Activated naive CD4-positive, alpha-beta T cell treated with anti-CD3 and anti-CD28 coated beads for 36 hours (primary cell): Measurements from ENCODE around the gene LDHAL6B. TPM values are rescaled to one million over a fixed set of nuclear protein-coding genes. Genes with fewer than 3 reads are reported as not detected.

Experiments used
- CTCF ChIA-PET: fragments of 350-600 bp; sonication (Branson Sonifier 250); formaldehyde crosslinking; loops from one replicate; lab custom pipeline; 2021; ENCODE audit warnings: antibody characterized with exemption; lab: Charles Lee
- DNase-seq: peaks from one replicate; pipeline ENCODE4 v3.0.0-alpha.2; 2020
- H3K27ac Mint-ChIP-seq: one replicate; pipeline ENCODE4 v1.8.0; 2021; ENCODE audit warnings: mild to moderate bottlenecking, mixed read lengths
- H3K27me3 Mint-ChIP-seq: one replicate; pipeline ENCODE4 v1.8.0; 2021; ENCODE audit warnings: low read depth, mixed read lengths
- H3K36me3 Mint-ChIP-seq: one replicate; pipeline ENCODE4 v1.8.0; 2021; ENCODE audit warnings: low read depth, mixed read lengths
- H3K4me1 Mint-ChIP-seq: one replicate; pipeline ENCODE4 v1.8.0; 2021; ENCODE audit warnings: low read depth, mixed read lengths
- H3K4me3 Mint-ChIP-seq: one replicate; pipeline ENCODE4 v1.8.0; 2021; ENCODE audit warnings: mild to moderate bottlenecking, moderate library complexity, mixed read lengths
- H3K9me3 Mint-ChIP-seq: one replicate; pipeline ENCODE4 v1.8.0; 2021; ENCODE audit warnings: mixed read lengths
- intact Hi-C: fragments of 100-400 bp; cut with micrococcal nuclease; formaldehyde crosslinking; loops from one replicate; pipeline ENCODE4 v1.15.1; 2023
- total RNA-seq, 2 experiments: library from RNA; stranded (reverse); gene quantifications; one replicate each; pipeline ENCODE4 v1.2.3, GENCODE V29; 2021

Gene LDHAL6B
- total RNA-seq, 2 experiments from 2014 or later = not detected

DNA sequence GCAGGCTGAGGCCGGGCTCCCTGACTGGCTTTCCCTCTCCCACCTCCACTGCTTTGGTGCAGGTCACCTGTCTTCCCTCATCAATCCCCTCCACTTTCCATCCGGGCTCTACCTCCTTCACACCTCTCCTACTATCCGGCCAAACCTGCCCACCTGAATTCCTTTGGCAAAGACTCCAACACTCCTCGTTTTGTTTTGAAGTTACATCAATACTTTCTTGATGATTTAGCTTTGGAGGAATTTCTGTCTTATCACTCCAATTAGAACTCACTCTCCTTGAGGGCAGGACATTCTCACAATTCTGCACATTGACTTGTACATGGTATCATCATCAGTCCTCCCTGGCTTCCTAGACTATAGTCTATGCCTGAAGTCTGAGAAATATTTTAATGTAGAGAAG, 20.4 kb downstream of the LDHAL6B start:
- intact Hi-C loops = no loop called here
- peaks cover 3% of the 10 kb centered on the region for H3K27me3 Mint-ChIP-seq
- H3K4me3 Mint-ChIP-seq = no peak overlapping the region
- CTCF ChIA-PET = interaction anchor here (1.3 kb wide), 1 partner anchor 19 kb away, joined by 3 read pairs; no protein-coding TSS in a partner anchor
- DNase-seq = no peak
- H3K27ac Mint-ChIP-seq = no peak overlapping the region
- no peaks in the 10 kb centered on the region for H3K9me3 Mint-ChIP-seq
- H3K36me3 Mint-ChIP-seq = no peaks in the 10 kb centered on the region
- no peaks in the 10 kb centered on the region for H3K4me1 Mint-ChIP-seq

- CTCF ChIA-PET = interaction anchor here (0.7 kb wide), 1 partner anchor 261 kb away, joined by 3 read pairs; no protein-coding TSS in a partner anchor
- no peak overlapping the region for H3K27ac Mint-ChIP-seq
- intact Hi-C loops = no loop called here
- no peaks in the 10 kb centered on the region for H3K9me3 Mint-ChIP-seq
- no peak overlapping the region for H3K4me3 Mint-ChIP-seq
- no peaks in the 10 kb centered on the region for H3K4me1 Mint-ChIP-seq
- H3K27me3 Mint-ChIP-seq = peaks cover 3% of the 10 kb centered on the region
- DNase-seq = no peak
- no peaks in the 10 kb centered on the region for H3K36me3 Mint-ChIP-seq
These were observed 22.4 kb downstream of the LDHAL6B start for GRCh38 chr15:59229015-59229414.

DNA sequence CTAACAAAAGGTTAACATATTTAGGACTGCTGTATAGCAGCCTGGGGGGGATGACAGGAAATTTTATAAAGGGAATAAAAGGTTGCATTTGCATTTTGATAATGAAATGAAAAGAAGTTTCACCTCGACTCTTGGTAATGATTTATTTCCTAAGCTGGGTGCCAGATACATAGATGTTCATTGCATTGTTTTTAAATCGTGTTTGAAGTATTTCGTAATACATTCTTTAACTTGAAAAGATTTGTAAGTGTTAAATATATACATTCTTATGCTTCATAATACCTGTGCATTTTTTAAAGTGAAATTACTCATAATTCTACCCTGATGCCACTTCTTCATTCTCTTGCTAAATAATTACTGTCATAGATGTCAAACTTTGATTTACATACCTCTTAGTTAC, 22.8 kb downstream of the LDHAL6B start:
- Mint-ChIP-seq H3K27ac (no peak overlapping the region), H3K36me3 (no peaks in the 10 kb centered on the region), H3K9me3 (no peaks in the 10 kb centered on the region), H3K4me3 (no peak overlapping the region), H3K4me1 (no peaks in the 10 kb centered on the region), H3K27me3 (peaks cover 3% of the 10 kb centered on the region)
- CTCF ChIA-PET = interaction anchor here (0.7 kb wide), 1 partner anchor 261 kb away, joined by 3 read pairs; no protein-coding TSS in a partner anchor
- no peak for DNase-seq
- intact Hi-C loops = no loop called here

DNA sequence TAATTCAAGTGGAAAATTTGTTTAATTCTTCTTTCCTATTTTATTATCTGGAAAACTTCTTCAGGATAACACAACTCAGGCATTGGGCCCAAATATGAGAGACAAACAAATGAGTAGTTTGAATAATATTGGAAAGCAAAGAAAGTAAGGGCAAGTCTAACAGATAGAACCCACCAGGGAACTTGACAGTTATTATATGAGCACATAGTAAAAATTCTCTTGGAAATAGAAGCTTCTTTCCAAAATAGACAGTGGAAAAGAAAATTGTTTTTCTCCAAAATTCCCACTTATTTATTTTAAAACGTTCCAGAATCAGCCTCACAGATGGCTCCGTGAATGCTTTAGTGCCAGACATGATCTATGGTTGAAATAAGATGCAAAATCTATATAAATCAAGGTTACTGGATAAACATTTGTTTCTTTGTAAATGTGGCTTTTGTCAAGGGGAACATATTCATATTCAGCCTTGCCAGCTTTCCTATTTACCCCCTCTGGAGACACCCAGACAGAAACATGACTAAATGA, 23.9 kb downstream of the LDHAL6B start:
- no peak overlapping the region for H3K4me3 Mint-ChIP-seq
- no peaks in the 10 kb centered on the region for H3K9me3 Mint-ChIP-seq
- H3K27ac Mint-ChIP-seq = no peak overlapping the region
- H3K27me3 Mint-ChIP-seq = no peaks in the 10 kb centered on the region
- no peak for DNase-seq
- CTCF ChIA-PET = no interaction called here
- no peaks in the 10 kb centered on the region for H3K36me3 Mint-ChIP-seq
- no peaks in the 10 kb centered on the region for H3K4me1 Mint-ChIP-seq
- intact Hi-C loops = no loop called here

- no peak overlapping the region for H3K27ac Mint-ChIP-seq
- H3K27me3 Mint-ChIP-seq = no peaks in the 10 kb centered on the region
- CTCF ChIA-PET = no interaction called here
- DNase-seq = no peak
- H3K36me3 Mint-ChIP-seq = no peaks in the 10 kb centered on the region
- no peak overlapping the region for H3K4me3 Mint-ChIP-seq
- H3K4me1 Mint-ChIP-seq = peaks cover 7% of the 10 kb centered on the region
- H3K9me3 Mint-ChIP-seq = no peaks in the 10 kb centered on the region
- intact Hi-C loops = no loop called here
These were observed 25.8 kb downstream of the LDHAL6B start for GRCh38 chr15:59232476-59232875.

DNA sequence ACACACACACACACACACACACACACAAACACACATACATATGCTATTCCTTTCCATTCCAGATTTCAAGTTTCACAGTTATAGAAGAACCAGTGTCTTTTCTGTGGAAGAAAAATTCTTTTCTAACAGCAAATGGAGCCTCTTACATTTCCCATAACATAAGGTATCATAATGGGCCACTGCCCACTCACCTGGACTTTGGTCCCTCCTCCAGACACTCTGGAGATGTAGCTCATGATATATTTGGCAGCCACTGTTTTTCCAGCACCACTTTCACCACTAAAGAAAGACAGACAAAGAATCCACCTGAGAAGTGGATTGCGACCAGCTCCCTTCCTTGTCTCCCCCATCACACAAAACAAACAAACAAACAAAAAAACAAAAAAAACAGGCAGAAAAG, 29.8 kb downstream of the LDHAL6B start:
- H3K4me3 Mint-ChIP-seq = no peak overlapping the region
- no peaks in the 10 kb centered on the region for H3K27me3 Mint-ChIP-seq
- H3K36me3 Mint-ChIP-seq = no peaks in the 10 kb centered on the region
- CTCF ChIA-PET = no interaction called here
- intact Hi-C loops = no loop called here
- no peak overlapping the region for H3K27ac Mint-ChIP-seq
- H3K4me1 Mint-ChIP-seq = peaks cover 7% of the 10 kb centered on the region
- no peak for DNase-seq
- no peaks in the 10 kb centered on the region for H3K9me3 Mint-ChIP-seq

DNA sequence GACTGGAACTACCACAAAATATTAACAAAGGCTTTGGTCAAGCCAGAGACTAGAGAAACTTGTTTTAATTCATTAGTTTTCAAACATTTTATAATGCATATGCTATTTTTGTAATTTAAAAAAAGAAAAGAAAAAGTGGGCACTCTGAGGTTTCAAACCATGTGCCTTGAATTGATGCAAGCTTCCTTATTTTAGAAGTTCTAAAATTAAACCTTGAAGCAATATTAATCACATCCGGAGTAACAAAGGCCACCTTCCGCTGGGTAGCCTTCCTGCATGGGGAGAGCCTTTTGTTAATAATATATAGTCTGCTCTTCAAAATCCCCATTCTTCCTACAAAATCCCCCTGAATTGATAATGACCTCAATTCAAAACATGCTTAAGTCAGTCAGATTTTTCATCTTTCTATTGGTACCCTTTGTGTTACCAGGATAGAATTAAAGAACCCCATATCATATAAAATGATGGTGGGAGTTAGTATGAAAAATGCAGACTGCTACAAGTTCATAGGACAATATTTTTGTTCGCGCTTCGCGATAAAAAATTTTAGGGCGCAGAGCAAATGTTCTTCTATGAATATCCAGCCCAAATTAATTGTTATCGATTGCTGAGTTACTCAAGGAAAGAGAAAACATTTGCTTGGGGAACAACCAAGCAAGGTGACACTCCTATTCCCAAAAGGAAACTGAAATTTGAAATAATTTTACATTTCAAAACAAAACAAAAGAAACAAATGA, 30.6 kb downstream of the LDHAL6B start:
- CTCF ChIA-PET = no interaction called here
- no peaks in the 10 kb centered on the region for H3K36me3 Mint-ChIP-seq
- peak; percentile 10 for DNase-seq
- no peak overlapping the region for H3K27ac Mint-ChIP-seq
- H3K9me3 Mint-ChIP-seq = no peaks in the 10 kb centered on the region
- intact Hi-C loops = no loop called here
- H3K4me1 Mint-ChIP-seq = peaks cover 7% of the 10 kb centered on the region
- no peak overlapping the region for H3K4me3 Mint-ChIP-seq
- no peaks in the 10 kb centered on the region for H3K27me3 Mint-ChIP-seq

- no peak for DNase-seq
- no peaks in the 10 kb centered on the region for H3K36me3 Mint-ChIP-seq
- H3K27me3 Mint-ChIP-seq = no peaks in the 10 kb centered on the region
- H3K4me3 Mint-ChIP-seq = no peak overlapping the region
- H3K9me3 Mint-ChIP-seq = no peaks in the 10 kb centered on the region
- no peak overlapping the region for H3K27ac Mint-ChIP-seq
- CTCF ChIA-PET = no interaction called here
- H3K4me1 Mint-ChIP-seq = peaks cover 7% of the 10 kb centered on the region
- intact Hi-C loops = no loop called here
These were observed 31.3 kb downstream of the LDHAL6B start for GRCh38 chr15:59237924-59238331.

DNA sequence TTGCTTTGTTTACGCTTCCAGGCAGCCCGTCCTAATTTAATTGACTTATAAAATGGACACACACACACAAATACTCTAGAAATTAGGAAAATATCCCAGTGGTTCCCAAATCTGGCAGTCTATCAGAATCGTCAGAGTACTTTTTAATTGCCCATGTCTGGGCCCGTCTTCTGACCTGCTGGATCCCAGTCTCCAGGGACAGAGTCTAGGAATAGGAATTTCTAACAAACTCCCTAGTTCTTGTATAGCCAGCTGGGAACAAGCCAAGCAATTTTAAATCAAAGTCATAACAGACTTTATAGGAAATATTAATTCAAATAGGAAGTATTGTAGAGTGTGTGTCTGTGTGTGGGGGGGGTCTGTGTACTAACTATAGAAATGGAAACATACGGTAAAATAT, 33.4 kb downstream of the LDHAL6B start:
- no peaks in the 10 kb centered on the region for H3K27me3 Mint-ChIP-seq
- H3K27ac Mint-ChIP-seq = no peak overlapping the region
- no peak for DNase-seq
- no peaks in the 10 kb centered on the region for H3K9me3 Mint-ChIP-seq
- no peaks in the 10 kb centered on the region for H3K36me3 Mint-ChIP-seq
- no peak overlapping the region for H3K4me3 Mint-ChIP-seq
- intact Hi-C loops = no loop called here
- peaks cover 7% of the 10 kb centered on the region for H3K4me1 Mint-ChIP-seq
- CTCF ChIA-PET = no interaction called here

DNA sequence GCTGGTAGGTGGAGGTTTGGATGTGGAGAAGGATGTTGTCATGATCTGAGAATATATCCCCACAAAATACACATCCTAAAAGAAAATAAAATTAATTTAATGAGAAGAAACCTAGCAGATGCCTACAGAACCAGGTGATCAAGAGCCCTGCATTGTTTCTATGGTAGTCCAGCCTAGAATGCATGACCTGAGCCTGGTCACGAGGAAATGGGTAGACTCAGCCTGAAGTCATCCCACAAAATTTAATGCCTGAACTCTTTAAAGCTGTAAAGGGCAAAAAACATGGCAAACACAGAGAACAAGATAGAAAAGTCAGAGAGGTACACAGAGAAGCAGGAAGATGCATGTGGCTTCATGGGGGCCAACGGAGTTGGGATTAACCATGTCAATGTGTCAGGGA, 36.0 kb downstream of the LDHAL6B start:
- CTCF ChIA-PET = no interaction called here
- H3K36me3 Mint-ChIP-seq = no peaks in the 10 kb centered on the region
- DNase-seq = no peak
- no peak overlapping the region for H3K27ac Mint-ChIP-seq
- no peaks in the 10 kb centered on the region for H3K4me1 Mint-ChIP-seq
- no peaks in the 10 kb centered on the region for H3K9me3 Mint-ChIP-seq
- intact Hi-C loops = no loop called here
- H3K27me3 Mint-ChIP-seq = no peaks in the 10 kb centered on the region
- H3K4me3 Mint-ChIP-seq = no peak overlapping the region

DNA sequence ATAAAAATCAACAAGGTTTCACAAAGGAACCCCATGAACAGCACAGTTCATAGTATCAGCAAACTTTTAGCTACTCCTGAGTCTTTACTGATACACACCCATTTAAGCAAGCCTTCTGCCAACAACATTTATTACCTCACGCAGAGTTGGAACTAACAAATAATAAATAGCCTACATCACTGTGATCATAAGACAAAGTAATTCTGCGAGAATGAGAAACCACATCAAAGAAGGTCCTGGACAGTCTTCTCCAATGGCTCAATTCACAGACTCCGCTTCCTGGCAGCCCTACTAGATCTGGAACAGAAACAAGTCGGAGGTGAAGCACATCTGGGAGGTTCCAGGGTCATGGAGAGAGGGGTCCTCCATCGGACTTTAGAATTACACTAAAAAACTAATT, 37.0 kb downstream of the LDHAL6B start:
- Mint-ChIP-seq H3K27ac (no peak overlapping the region), H3K9me3 (no peaks in the 10 kb centered on the region), H3K27me3 (no peaks in the 10 kb centered on the region), H3K4me1 (no peaks in the 10 kb centered on the region), H3K36me3 (no peaks in the 10 kb centered on the region), H3K4me3 (no peak overlapping the region)
- intact Hi-C loops = no loop called here
- CTCF ChIA-PET = interaction anchor here (0.6 kb wide), 1 partner anchor 285 kb away, joined by 4 read pairs; no protein-coding TSS in a partner anchor
- no peak for DNase-seq

GRCh38 chr15:59244337-59244736, 37.7 kb downstream of the LDHAL6B start:
- no peak for DNase-seq
- Mint-ChIP-seq H3K27ac (no peak overlapping the region), H3K4me3 (no peak overlapping the region), H3K27me3 (no peaks in the 10 kb centered on the region), H3K36me3 (no peaks in the 10 kb centered on the region), H3K4me1 (no peaks in the 10 kb centered on the region), H3K9me3 (no peaks in the 10 kb centered on the region)
- intact Hi-C loops = no loop called here
- CTCF ChIA-PET = interaction anchor here (0.6 kb wide), 1 partner anchor 284 kb away, joined by 4 read pairs; no protein-coding TSS in a partner anchor

DNA sequence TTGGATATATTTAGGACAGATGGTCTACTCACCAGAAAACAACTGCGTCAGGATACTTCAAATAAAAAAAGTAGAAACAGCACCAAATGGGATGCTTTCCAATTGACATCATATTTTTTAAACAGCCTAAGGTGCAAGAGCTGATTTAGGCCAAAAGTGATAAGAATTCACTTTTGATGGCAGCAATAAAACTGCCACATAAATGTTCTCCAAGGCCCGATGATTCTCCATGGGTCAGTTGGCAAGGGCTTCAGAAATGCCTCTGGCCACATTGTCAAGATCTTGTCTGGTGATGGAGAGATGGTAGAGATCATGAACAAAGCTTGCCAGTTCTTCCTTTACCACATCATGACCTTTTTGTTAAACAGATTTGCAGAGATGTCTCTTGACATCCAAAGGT, 38.9 kb downstream of the LDHAL6B start:
- no peak overlapping the region for H3K27ac Mint-ChIP-seq
- no peaks in the 10 kb centered on the region for H3K9me3 Mint-ChIP-seq
- CTCF ChIA-PET = interaction anchor here (0.6 to 2.4 kb wide), 6 partner anchors 10 to 247 kb away, joined by 3 to 21 read pairs (median 3); no protein-coding TSS in a partner anchor
- DNase-seq = no peak
- intact Hi-C loops = loop anchor here (5.0 kb wide), 1 partner anchor 268 kb away; no protein-coding TSS in a partner anchor
- H3K36me3 Mint-ChIP-seq = no peaks in the 10 kb centered on the region
- H3K4me1 Mint-ChIP-seq = no peaks in the 10 kb centered on the region
- H3K4me3 Mint-ChIP-seq = no peak overlapping the region
- H3K27me3 Mint-ChIP-seq = no peaks in the 10 kb centered on the region
